HFFc6 (cell line): ENCODE data around the gene FMN1. TPM values are rescaled to one million over a fixed set of nuclear protein-coding genes. Genes with fewer than 3 reads are reported as not detected.

Experiments used
- DNase-seq: peaks from one replicate; pipeline ENCODE4 v3.0.0-alpha.2; 2018
- H3K27ac Mint-ChIP-seq: 2 replicates; pipeline ENCODE4 v1.8.0; 2020; ENCODE audit warnings: mild to moderate bottlenecking, mixed read lengths
- H3K27me3 Mint-ChIP-seq: 2 replicates; pipeline ENCODE4 v1.8.0; 2021; ENCODE audit warnings: mild to moderate bottlenecking, moderate library complexity, mixed read lengths; ENCODE audit not compliant: insufficient read depth
- H3K36me3 Mint-ChIP-seq: 2 replicates; pipeline ENCODE4 v1.8.0; 2021; ENCODE audit warnings: low read depth, mixed read lengths
- H3K4me1 Mint-ChIP-seq: 2 replicates; pipeline ENCODE4 v1.8.0; 2020; ENCODE audit warnings: low read depth, mixed read lengths
- H3K4me3 Mint-ChIP-seq: 2 replicates; pipeline ENCODE4 v1.8.0; 2020; ENCODE audit warnings: mild to moderate bottlenecking, moderate library complexity, mixed read lengths
- H3K9me3 Mint-ChIP-seq: 2 replicates; pipeline ENCODE4 v1.8.0; 2020; ENCODE audit warnings: mild to moderate bottlenecking, mixed read lengths
- total RNA-seq, 6 experiments: library from RNA; stranded (reverse); fragmentation: NEBNext Ultra II Directional; extraction: Animal tissue kit (Norgen Biotek cat#: 25700); gene quantifications; 2 replicates in 1 of 6; 3 replicates in 5 of 6; pipeline ENCODE4 v1.2.3, GENCODE V29; 2021
- TF ChIP-seq, protein P1 (sequence below): fragments of 200-600 bp; sonication (generic); IDR thresholded peaks from 2 replicates; pipeline ENCODE4 v1.5.0; 2021; ENCODE audit warnings: antibody characterized with exemption, mild to moderate bottlenecking

The FMN1 gene
- total RNA-seq, 6 experiments from 2014 or later, result 8.3 to 14.0 (median 12.6) TPM

DNA sequence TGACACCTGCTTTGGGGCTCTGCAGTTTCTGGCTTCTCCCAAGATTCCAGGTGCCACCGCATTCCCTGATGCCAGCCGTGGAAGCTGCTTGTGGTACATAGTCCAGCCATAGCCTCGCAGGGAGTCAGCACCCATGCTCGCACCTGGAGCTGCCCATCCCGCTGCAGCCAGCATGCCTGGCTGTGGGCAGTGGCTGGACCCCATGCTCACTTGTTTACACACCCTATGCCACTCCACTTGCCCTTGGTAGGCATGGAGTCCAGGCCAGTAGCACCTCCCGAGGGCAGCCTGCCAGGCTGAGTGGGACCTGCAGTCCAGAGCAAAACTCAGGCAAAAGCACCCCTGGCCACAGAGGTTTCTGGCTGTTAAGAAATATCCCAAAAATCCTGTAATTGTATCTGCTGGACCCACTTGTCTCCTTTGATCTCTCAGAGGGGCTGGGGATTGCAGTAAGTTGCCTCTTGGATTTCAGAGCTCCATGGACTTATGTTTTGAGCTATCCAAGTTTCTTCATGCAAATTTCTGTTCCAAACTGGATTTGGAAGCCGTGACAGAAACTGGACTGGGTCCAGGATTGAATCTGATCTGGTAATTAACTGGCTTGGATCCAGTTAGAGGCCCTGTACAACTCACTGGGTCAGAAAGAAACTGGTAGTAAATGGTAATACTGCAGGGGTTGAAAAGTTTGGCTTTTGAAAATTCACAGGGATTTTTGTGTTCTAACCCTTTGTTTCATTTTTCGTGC is 149.3 kb downstream of the FMN1 start:
- Mint-ChIP-seq H3K36me3 (peaks cover 59% of the 10 kb centered on the region), H3K27ac (no peak overlapping the region), H3K4me3 (no peak overlapping the region), H3K27me3 (no peaks in the 10 kb centered on the region), H3K4me1 (no peaks in the 10 kb centered on the region), H3K9me3 (peaks cover 42% of the 10 kb centered on the region)
- DNase-seq, result no peak
- TF ChIP-seq, protein P1, sequence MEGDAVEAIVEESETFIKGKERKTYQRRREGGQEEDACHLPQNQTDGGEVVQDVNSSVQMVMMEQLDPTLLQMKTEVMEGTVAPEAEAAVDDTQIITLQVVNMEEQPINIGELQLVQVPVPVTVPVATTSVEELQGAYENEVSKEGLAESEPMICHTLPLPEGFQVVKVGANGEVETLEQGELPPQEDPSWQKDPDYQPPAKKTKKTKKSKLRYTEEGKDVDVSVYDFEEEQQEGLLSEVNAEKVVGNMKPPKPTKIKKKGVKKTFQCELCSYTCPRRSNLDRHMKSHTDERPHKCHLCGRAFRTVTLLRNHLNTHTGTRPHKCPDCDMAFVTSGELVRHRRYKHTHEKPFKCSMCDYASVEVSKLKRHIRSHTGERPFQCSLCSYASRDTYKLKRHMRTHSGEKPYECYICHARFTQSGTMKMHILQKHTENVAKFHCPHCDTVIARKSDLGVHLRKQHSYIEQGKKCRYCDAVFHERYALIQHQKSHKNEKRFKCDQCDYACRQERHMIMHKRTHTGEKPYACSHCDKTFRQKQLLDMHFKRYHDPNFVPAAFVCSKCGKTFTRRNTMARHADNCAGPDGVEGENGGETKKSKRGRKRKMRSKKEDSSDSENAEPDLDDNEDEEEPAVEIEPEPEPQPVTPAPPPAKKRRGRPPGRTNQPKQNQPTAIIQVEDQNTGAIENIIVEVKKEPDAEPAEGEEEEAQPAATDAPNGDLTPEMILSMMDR, result no peak

DNA sequence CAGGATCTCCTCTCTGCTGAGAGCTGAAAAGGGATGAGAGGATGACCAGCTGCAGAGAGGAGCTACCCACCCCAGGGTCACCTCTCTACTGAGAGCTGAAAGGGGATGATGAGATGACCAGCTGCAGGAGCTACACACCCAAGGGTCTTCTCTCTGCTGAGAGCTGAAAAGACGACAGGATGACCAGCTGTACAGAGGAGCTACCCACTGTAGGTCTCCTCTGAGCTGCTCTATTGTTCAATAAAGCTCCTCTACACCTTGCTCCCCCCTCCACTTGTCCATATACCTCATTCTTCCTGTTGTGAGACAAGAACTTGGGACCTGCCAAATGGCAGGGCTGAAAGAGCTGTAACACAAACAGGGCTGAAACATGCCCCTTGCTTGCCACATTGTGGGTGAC is 149.9 kb downstream of the FMN1 start:
- H3K36me3 Mint-ChIP-seq, result peaks cover 54% of the 10 kb centered on the region
- no peak overlapping the region for H3K4me3 Mint-ChIP-seq
- no peak overlapping the region for H3K27ac Mint-ChIP-seq
- H3K9me3 Mint-ChIP-seq, result peaks cover 37% of the 10 kb centered on the region
- no peaks in the 10 kb centered on the region for H3K27me3 Mint-ChIP-seq
- no peaks in the 10 kb centered on the region for H3K4me1 Mint-ChIP-seq
- TF ChIP-seq, protein P1, result no peak
- no peak for DNase-seq

DNA sequence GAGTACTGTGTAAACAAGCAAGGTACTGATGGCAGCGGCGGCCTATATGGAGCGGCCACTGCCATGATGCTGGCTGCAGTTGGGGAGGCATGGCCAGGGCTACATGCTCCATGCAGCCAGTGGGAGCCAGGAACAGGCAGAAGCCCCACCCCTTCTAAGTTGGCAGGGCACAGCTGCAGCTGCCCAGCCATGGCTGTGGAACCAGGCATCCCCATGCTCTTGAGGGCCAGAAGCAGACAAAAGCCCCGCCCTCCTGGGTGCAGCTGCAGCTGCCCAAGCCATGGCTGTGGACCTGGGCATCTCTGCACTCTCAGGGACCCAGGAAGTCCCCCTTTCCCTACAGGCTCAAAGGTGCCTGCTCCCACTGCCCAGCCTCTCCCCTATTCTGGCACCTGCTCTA is 150.9 kb downstream of the FMN1 start:
- Mint-ChIP-seq H3K4me1 (no peaks in the 10 kb centered on the region), H3K9me3 (peaks cover 28% of the 10 kb centered on the region), H3K27me3 (no peaks in the 10 kb centered on the region), H3K36me3 (peaks cover 44% of the 10 kb centered on the region), H3K4me3 (no peak overlapping the region), H3K27ac (no peak overlapping the region)
- DNase-seq, result no peak
- TF ChIP-seq, protein P1, result no peak

DNA sequence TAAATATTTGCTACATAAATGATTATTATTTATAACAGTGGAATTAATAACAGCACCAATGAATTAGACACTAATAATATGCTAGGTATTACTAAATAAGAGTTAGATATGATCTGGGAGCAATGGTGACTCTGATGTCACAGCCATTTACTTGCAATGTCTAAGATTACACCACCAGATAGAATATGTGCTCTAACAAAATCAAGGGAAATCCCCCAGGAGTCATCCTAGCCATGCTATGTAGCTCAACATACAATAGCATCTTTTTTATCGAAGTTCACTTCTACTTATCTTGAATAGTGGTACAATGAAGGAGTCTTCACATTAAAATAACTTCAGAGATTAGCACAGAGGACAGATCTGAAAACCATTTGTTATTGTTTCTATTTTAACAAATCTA is 154.0 kb downstream of the FMN1 start:
- Mint-ChIP-seq H3K9me3 (peaks cover 6% of the 10 kb centered on the region), H3K4me1 (no peaks in the 10 kb centered on the region), H3K27me3 (no peaks in the 10 kb centered on the region), H3K27ac (no peak overlapping the region), H3K36me3 (peaks cover 23% of the 10 kb centered on the region), H3K4me3 (no peak overlapping the region)
- TF ChIP-seq, protein P1, result no peak
- no peak for DNase-seq

DNA sequence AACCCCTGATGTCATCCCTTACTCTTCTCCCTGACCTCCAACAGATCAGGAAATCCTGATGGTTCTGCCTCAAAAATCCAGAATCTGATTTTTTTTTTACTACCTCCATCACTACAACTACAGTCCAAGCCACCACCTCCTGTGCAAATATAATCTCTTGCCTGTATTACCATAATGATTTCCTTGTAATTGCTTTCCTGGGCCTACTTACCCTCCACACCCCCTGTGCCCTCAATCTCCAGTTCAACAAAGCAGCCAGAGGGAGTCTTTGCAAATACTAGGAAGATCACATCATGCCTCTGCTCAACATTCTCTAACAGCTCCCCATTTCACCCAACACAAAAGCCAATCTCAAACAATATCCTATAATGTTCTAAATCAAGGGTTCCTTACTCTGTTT is 159.9 kb downstream of the FMN1 start:
- peaks cover 28% of the 10 kb centered on the region for H3K4me1 Mint-ChIP-seq
- H3K27me3 Mint-ChIP-seq, result no peaks in the 10 kb centered on the region
- H3K4me3 Mint-ChIP-seq, result no peak overlapping the region
- H3K27ac Mint-ChIP-seq, result no peak overlapping the region
- peaks cover 11% of the 10 kb centered on the region for H3K36me3 Mint-ChIP-seq
- TF ChIP-seq, protein P1, result no peak
- no peaks in the 10 kb centered on the region for H3K9me3 Mint-ChIP-seq
- DNase-seq, result no peak
